ENCODE results near the gene RHOB.

Gene RHOB

DNA sequence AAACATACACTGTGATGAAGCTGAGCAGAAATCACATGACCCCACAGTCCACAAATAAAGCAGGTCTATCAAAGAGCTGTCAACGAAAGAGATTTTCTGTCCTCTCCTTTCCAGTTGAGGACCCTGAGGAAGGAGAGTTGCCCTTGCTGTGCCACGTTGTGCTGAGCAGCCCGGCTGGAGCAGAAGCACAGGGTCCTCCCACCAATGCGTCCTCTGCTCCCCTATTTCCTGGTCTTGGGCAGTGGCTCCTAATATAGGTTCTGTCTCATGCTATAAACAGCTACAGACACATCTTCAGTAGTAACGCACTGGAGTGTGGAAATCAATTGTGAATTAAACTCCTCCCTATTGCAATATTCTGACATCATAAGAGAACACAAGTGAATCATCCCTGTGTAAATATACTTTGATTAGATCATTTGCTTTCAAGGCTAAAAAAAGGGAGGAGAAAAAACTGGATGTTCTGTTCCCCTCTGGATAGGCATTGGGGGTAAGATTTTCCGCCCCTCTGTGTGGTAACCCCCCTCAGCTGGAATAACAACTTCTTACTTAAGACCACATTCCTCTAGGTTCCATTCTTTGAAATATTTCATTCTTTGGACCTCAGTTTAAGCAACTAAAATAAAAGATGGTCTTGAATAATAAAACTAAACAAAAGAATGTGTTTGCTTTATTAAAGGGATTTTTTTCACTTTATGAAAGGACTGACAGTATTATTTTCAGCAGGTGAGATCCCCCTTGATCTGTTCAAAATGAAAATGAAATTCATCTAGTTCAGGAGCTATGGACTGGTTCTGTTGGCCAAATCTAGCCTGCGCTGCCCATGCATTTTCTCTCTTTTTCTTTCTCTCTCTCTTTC lies 8.3 kb upstream of the RHOB start:
- DNase-seq = no peak

DNA sequence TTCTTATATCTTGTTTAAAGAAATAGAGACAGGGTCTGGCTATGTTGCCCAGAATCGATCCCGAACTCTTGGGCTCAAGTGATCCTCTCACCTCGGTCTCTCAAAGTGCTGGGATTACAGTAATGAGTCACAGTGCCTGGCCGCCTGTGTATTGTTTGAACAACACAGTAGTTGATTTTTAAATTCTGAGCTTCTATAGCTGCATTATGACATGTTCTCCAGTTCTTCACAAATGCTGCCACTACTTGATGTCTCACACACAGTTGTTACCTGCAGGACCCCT lies 7.7 kb upstream of the RHOB start:
- DNase-seq = no peak

DNA sequence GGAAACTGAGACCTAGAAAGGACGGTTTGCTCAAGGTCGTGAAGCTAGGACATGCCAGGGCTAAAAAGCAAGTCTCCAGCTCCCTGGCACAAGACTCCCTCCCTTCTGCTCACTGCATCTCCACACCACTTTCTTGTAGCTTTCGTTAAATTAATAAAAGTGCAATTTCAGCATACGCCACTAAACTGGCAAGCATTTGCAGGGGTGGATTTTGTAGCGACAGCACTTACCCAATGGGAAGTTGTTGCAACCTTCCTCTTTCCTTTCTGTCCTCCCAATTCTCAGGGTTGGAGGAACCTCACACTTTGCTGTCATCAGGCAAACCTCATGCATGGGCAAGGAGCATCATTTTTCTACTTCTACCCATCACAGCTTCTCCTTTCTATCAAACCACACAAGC lies 7.4 kb upstream of the RHOB start:
- DNase-seq = no peak

DNA sequence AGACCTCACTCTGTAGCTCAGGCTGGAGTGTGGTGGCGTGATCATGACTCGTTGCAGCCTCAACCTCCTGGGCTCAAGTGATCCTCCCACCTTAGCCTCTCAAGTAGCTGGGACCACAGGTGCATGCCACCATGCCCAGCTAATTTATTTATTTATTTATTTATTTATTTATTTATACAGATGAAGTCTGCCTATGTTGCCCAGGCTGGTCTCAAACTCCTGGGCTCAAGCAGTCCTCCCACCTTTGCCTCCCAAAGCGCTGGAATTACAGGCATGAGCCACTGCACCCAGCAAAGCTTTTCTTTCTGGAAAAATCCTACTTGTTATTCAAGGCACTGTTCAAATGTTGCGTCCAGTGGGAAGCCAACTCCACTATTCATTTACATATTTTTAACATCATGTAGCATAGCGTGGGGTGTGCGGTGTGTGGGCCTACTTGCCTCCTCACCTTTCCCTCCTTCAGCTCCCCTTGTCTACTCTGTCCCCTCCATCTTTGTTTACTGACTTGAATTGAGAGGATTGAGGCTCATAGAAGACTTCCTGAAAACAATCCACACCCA lies 6.8 kb upstream of the RHOB start:
- DNase-seq = no peak

DNA sequence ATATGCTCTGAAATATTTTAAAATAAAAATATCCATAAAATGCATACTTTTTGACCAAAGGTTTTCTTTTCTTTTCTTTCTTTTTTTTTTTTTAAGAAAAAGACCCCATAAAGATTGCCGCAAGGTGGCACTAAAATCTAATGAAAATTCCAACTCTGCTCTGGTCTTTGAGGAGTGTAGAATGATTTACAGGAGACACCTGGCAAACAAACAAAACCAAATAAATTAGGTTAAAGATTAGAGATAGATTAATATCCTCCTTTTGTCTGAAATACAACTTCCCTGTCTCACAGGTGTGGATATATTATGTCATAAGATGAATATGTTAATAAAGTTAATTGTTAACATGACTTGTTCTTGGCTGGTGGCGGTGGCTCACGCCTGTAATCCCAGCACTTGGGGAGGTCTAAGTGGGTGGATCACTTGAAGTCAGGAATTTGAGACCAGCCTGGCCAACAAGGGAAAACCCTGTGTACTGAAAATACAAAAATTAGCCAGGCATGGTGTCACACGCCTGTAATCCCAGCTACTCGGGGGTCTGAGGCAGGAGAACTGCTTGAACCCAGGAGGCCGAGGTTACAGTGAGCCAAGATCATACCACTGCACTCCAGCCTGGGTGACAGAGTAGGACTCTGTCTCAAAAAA lies 3.5 kb upstream of the RHOB start:
- DNase-seq = no peak

DNA sequence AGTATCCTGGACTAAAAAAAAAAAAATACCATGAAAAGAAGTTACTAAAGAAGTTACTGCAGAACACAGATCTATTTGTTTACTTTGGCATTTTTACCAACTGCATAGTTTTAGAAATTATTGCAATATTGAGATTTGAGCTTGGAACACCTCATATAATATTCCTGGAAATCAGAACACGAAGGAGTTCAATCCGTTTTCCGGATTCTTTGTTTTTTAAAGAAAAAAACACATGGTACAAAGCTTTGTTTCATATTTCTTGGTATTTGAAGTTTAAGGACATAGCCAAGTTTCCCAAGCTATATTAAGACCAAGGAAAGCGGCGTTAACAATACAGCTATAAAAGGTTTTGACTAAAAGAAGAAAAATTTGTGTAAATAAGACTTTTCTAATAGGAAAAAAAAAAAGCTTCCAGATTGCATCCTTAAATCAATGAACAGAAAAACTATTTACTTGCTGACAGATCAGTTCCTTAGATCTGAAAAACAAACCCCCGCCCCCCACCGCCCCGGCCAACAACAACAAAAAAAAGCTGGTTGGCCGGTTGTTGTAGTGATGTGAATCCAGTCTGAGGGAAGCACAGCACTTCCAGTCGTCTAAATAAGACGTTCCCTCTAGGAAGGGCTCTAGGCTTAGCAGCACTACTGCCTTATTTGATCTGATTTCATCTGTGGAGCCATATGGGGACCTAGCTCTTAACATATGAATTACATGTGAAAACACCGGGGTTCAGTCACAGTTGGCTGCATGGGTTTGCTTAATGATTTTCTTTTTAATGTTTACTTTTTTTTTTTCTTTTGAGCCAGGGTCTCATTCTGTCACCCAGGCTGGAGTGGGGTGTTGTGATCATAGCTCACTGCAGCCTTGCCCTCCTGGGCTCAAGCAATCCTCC lies 2.5 kb upstream of the RHOB start:
- no peak for DNase-seq

DNA sequence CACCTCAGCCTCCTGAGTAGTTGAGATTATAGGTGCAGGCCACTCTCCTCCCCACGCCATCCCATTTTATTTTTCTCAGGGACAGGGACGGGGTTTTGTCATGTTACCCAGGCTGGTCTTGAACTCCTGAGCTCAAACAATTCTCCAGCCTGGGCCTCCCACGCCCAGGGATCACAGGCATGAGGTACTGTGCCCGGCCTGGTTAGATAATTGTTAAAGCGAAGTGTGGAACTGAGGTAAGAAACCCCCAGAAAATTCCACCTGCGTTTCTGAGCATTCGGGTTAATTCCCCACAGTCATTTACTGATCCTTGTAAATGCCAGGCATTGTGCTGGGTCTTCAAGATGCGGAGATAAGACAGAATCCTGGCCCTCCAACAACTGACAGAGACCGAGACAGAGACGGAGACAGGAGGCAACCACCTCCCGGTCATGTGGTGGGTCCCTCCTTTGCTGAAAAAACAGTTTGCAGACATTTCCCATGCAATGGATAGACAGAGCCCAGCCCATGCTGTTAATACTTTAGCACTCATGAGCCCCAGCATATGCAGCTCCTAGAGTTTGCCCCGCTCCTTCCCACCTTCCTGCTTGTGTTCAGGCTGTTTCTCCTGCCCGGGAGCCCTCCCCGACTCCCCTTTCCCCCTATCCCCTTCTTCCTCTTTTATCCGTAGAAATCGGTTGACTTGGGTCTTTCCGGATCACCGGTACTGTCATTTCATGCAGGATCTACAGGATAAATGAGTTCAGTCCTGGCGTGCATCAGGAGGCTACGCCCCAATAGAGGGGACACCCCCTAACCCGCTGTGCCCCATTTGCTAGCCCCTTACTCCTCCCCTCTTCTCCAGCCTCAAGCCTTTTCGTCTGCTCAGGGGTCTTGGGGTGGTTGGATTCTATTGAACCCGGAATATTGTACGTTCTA lies 1.6 kb upstream of the RHOB start:
- no peak for DNase-seq

DNA sequence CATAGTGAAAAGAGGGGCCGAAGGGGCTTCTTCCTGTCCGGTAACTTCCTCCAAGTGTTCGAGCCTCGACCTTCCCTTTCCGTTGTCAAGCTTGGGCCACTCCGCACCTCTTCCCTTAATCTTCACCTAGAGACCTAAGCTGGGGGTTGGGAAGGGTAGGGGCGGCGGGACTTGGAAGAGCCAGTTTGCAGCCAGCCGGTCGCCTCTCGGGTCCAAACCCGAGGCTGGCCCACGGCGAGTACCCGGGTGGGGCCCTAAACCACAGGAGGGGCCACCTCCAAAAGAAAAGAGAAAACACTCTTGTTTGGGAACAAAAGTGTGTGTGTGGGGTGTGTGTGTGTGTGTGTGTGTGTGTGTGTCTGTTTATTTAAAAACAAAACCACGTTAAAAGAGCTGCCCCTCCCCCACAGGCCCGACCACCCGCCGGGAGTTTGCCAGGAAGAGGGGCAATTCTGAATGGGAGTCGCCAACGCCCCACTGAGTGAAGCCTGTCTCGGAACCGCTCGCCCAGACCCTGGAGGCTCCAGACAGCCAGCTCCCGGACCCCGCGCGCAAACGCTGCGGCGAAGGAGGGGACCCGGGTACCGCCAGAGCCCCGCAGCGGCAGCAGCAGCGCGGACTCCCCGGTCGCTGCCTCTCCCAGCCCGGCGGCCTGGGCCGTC lies 488 bp upstream of the RHOB start:
- DNase-seq = no peak

DNA sequence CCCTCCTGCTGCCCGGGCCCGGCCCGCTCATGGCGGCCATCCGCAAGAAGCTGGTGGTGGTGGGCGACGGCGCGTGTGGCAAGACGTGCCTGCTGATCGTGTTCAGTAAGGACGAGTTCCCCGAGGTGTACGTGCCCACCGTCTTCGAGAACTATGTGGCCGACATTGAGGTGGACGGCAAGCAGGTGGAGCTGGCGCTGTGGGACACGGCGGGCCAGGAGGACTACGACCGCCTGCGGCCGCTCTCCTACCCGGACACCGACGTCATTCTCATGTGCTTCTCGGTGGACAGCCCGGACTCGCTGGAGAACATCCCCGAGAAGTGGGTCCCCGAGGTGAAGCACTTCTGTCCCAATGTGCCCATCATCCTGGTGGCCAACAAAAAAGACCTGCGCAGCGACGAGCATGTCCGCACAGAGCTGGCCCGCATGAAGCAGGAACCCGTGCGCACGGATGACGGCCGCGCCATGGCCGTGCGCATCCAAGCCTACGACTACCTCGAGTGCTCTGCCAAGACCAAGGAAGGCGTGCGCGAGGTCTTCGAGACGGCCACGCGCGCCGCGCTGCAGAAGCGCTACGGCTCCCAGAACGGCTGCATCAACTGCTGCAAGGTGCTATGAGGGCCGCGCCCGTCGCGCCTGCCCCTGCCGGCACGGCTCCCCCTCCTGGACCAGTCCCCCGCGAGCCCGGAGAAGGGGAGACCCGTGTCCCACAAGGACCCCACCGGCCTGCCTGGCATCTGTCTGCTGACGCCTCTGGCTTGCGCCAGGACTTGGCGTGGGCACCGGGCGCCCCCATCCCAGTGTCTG lies 767 bp downstream of the RHOB start:
- no peak for DNase-seq

DNA sequence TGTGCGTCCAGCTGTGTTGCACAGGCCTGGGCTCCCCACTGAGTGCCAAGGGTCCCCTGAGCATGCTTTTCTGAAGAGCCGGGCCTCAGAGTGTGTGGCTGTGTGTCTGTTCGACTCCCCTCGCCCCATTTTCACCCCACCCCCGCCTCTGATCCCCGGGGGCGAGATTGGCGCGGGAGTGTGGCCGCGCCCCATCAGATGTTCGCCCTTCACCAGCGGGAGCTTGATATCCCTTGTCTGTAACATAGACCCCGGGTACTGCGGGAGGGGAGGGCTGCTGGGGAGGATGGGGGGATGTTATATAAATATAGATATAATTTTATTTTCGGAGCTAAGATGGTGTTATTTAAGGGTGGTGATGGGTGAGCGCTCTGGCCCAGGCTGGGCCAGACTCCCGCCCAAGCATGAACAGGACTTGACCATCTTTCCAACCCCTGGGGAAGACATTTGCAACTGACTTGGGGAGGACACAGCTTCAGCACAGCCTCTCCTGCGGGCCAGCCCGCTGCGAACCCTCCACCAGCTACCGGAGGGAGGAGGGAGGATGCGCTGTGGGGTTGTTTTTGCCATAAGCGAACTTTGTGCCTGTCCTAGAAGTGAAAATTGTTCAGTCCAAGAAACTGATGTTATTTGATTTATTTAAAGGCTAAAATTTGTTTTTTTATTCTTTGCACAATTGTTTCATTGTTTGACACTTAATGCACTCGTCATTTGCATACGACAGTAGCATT lies 1.5 kb downstream of the RHOB start:
- DNase-seq = no peak

DNA sequence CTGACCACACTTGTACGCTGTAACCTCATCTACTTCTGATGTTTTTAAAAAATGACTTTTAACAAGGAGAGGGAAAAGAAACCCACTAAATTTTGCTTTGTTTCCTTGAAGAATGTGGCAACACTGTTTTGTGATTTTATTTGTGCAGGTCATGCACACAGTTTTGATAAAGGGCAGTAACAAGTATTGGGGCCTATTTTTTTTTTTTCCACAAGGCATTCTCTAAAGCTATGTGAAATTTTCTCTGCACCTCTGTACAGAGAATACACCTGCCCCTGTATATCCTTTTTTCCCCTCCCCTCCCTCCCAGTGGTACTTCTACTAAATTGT lies 2.1 kb downstream of the RHOB start:
- DNase-seq = no peak

DNA sequence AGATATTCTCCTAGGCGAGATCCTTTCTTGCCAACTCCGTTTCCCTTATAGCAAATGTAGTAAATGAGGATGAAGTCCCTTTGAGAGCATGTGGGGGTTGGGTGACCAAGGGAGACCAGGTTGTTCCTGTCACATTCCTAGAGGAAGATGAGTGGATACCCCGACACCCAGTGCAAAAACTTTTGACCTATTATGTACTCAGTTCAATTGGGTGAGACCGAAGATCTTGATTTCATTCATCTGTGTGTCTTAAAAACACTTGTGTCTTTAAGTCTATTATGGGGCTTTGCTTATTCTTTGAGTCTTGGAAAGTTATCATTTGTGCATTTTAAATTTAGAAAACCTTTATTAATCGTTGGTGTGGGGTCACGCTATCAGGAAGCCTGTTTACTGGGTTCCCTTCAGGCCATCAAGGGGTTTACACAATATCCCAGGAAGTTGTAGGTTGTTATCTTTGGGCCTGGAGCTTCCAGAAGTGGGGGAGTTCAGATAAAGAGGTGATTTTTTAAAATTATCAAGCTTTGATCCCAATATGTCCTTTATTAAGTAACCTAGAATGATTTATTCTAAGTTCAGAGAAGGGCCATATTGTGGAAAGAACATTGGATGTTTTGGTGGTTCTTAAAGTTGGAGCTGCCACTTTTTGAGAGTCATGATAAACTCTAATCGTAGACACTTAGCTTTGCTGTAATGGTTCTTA lies 2.8 kb downstream of the RHOB start:
- no peak for DNase-seq

DNA sequence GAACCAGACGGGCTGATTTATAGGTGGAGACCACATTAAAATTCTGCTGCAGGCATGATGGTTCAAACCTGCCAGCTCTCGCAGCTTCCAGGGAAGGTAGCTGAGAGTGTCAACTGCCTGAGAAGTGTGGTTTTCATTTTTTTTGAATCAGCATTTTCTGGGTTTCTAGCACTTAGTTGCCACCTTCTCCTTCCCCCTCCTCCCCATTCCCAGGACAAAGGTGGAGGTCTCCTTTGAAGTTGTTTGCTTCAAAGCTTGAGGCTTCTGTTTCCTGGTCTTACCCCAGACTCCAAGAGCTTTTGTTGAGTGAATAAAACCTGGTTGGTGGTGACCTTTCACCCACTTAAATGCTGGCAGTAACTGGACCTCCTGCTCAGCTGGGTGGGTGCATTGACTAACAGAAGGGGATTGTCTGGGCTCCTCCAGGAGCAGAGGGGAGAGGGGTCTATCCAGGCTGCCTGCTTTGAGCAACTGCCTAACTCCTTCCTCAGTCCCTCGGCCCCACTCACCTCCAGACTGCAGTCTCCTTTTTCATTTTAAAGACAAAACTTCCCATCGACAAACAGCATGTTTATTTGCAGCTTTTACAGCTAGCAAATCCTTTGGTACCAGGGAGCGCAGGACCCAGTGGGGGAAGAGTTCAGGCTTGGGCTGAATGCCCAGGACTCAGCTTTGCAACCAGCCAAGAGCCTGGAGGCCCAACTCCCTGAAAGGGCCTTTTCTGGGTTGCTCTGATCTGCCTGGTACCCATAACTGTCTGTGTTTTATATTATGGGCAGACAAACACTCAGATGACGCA lies 3.5 kb downstream of the RHOB start:
- DNase-seq = no peak

DNA sequence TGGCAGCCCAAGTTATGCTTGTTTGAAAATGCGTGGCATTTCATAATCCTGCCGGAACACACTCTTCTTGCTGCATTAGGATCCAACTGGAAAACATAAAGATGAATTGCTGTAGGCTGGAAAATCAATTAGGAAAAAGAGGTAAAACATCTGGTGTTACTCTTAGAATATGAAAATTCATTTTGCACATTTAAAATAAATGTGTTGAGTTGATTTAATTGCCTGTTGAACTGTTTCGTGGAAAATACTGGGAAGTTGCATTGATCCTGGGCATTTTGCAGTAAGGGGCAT lies 4.1 kb downstream of the RHOB start:
- DNase-seq = no peak

DNA sequence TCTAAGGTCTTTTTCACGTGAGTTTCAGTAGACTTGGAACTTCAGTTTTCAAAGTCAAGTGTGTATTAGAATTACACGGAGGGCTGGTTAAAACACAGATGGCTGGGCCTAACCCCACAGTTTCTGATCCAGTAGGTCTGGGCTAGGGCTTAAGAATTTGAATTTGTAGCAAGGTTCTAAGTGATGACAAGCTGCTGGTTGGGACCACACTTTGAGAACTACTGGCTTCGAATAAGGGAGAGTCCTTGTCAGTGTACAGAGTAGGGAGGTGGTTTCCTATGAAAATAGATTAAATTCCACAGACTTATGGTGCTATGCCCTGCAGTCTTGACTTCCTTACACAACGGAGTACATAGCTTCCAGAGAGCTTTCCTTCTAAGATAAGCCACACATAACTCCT lies 4.5 kb downstream of the RHOB start:
- no peak for DNase-seq

DNA sequence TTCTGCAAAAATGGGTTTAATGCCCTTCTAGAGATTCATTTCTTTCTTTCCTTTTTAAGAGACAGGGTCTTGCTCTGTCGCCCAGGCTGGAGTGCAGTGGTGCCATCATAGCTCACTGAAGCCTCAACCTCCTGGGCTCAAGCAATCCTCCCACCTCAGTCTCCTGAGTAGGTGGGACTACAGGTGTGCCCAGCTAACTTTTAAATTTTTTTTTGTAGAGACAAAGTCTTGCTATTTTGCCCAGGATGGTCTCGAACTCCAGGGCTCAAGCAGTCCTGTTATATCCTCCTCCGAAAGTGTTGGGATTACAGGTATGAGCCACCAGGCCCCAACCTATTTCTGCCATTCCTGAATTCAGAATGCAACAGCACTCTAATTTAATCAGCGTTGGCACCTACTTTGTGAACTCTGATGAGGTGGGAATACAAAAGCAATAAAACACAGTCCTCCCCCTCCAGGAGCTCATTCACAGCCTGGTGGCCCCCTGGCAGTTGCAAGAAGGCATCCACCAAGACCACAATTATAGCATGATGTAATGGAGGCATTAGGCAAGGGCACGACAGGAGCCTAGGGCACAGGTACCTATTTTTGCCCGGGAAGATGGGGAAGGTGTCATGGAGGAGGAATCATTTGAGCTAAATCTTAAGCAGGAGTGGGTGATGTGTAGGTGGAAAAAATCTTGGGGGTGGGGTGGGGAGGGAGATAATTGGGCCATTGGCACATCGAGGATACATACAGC lies 5.1 kb downstream of the RHOB start:
- no peak for DNase-seq

DNA sequence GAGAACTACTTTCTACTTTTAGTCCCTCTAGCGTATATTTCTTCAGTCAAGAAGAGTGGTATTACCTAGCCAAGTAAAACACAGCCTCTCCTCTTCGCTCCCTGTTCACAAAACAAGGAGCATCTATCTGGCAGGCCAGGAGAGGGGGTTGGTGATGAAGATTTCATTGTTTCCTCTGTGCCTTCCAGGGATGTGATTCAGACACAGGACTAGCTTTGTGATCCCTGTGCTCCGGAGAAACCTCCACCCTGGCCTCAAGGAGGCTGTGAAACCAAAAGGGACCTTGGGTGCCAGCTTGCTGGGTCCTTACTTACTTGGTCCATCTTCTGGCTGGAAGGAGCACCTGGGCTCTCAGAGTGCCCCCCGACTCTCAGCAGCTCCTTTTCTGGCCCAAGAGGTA lies 5.7 kb downstream of the RHOB start:
- DNase-seq = no peak

DNA sequence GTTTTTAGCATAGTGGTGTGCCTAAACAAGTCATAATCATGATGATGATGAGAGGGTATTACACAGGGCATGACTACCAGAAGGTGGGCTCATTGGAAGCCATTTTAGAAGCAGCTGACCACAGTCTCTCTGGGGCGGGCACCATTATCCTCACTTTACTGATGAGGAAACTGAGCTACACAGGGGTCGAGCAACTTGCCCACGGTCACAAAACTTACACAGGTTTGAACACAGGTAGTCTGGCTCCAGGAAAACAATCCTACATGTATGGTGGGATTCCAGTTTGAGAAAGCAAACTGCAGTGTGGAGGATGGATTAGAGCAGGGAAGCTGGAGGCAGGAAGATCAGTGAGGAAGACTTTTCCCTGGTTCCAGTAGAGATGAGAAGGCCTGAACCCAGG lies 6.2 kb downstream of the RHOB start:
- DNase-seq = no peak

Measured in stimulated activated CD4-positive, alpha-beta T cell treated with anti-CD3 and anti-CD28 coated beads, Interleukin-4, amount 100 ng/mL, for 4 hours (primary cell).